HG03354 (cell line): Measurements from ENCODE around the gene PDXDC1.
"Not testable (repeated sequence)": the region's sequence is repeated elsewhere in the genome, so short reads cannot be mapped to it uniquely, and the experiment has no call there.

Source experiments
- ATAC-seq: cut with Tn5 transposase; IDR thresholded peaks from one replicate; pipeline ENCODE4 v1.9.1; 2021; ENCODE audit warnings: mild to moderate bottlenecking; ENCODE audit not compliant: unreplicated experiment, poor library complexity, severe bottlenecking

PDXDC1 gene

GRCh38 chr16:15005357-15006132 is 30.7 kb downstream of the PDXDC1 start:
- ATAC-seq = not testable (repeated sequence)

DNA sequence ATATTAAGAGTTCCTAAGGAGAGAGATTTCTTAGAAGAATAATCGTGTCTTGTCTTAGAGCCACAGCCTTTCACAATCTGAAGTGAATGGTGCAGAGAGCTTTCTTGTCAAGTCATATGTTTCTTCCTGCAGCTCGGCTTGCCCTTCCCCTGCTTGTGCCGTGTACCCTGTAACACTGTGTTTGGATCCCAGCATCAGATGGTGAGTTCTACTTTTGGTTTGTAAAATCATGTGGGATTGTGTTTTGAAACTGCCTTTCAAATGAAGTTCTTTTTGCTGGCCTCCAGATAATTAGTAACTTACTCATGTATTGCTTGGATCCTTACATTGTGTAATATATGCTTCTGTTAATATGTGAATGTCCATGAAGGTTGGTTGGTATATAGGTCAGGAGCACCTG is 33.8 kb downstream of the PDXDC1 start:
- ATAC-seq = not testable (repeated sequence)

DNA sequence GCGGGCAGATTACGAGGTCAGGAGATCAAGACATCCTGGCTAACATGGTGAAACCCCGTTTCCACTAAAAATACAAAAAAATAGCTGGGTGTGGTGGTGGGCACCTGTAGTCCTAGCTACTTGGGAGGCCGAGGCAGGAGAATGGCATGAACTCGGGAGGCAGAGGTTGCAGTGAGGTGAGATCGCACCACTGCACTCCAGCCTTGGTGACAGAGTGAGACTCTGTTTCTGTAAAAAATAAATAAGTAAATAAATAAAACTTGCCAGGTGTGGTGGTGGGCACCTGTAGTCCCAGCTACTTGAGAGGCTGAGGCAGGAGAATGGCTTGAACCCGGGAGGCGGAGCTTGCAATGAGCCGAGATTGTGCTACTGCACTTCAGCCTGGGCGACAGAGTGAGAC is 38.1 kb downstream of the PDXDC1 start:
- not testable (repeated sequence) for ATAC-seq

DNA sequence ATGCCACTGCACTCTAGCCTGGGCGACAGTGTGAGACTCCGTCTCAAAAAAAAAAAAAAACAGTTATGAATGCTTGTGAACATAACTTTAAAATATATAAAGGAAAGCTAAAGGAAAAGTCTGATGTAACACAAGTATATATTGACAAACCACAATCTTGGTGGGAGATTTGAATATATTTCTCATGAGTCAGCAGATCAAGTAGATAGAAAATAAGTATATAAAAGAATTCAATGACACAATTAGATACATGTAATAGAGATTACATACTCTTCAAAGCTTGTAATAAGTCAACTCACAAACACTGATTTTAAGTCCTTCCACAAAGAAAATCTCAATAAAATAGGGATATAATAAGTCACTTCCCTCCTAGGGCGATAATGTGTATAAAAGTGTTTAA is 40.8 kb downstream of the PDXDC1 start:
- ATAC-seq = not testable (repeated sequence)

DNA sequence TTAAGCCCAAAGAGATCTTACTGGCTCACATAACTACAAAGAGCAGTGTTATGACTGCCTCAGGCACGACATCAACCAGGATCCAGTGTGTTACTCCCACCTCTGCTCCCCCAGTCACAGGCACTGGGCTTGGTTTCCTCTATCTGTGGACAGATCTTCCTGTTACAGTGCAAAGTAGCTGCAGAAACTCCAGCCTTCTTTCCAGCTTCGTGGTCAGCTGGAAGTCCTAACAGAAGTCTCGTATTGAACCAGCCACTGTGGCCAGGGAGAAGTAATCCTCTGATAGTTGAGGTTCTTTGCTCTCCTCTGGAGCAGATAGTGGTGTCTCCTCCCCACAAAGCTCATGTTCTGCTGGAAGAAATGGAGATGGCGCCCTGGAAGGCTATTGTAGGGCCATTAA is 41.5 kb downstream of the PDXDC1 start:
- ATAC-seq = not testable (repeated sequence)

DNA sequence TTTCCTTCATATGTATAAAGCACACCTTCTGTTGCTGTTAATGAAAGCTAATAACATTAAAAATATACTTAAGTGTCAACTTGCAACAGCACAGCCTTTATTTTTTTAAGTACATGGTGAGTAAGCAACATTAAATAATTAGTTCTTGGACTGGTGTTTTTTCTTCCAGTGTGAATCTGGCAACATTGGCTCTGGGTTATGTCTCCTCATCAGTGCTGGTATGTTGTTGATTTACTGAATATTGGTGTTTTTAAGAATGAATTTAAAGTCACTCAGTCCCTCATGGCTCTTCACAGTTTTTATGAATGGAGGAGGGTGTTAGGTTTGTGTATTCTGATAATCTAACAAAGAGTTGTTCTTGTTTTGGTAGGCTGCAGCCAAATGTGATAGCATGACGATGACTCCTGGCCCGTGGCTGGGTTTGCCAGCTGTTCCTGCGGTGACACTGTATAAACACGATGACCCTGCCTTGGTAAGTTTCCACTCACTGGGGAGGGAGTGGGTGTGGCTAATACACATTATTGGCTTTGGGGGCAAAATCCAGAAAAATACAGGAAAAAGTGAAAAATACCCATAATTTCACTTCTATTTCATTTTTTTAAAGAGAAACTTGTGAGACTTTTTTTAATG is 42.2 kb downstream of the PDXDC1 start:
- not testable (repeated sequence) for ATAC-seq

GRCh38 chr16:15021429-15021828 is 46.6 kb downstream of the PDXDC1 start:
- ATAC-seq = not testable (repeated sequence)

- ATAC-seq = peak; percentile 88
These were observed 47.4 kb downstream of the PDXDC1 start for GRCh38 chr16:15022194-15022593.

DNA sequence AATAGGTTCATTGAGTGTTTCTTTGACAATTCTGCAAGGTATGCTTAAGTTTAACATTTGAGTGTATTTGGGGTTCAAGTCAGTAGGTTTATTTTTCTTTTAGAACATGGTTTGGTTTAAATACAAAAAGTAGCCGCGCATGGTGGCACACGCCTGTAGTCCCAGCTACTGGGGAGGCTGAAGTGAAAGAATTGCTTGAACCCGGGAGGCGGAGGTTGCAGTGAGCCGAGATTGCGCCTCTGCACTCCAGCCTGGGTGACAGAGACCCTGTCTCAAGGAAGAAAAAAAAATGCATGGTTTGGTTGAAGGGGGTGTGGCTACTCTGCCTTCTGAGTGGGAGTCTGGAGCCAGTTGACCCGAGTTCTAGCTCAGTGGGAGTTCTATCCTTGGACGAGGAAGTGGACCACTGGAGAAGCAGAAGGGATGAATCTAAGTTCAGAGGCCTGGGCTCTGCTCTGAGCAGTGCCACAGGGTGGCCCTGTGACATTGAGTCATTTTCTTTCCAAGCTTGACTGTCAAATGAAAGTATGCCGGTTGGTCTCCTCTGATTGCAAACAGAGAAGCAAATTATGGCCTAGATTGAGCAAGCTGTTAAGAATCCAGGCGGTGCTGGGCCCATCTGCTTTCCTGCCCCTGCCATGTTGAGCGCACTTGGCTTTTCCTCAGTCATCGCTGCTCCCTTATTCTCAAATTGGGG is 48.7 kb downstream of the PDXDC1 start:
- ATAC-seq = not testable (repeated sequence)

DNA sequence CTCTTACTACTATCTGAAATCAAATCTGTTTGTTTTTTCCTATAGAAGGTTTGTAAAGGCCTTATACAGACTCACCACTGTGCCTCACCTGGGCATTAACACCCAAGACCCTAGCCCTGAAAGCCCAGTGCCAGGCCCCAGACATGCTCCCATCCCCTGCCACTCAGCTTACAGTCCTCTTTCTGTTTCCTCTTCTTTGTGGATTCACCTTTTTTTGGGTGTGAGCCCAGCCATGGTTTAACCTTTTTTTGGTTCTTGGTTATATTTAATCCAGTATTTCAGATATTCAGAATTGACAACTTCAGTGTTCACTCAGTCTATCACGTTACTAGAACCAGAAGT is 50.0 kb downstream of the PDXDC1 start:
- ATAC-seq = not testable (repeated sequence)

- ATAC-seq = not testable (repeated sequence)
These were observed 50.6 kb downstream of the PDXDC1 start for GRCh38 chr16:15025234-15025951.

GRCh38 chr16:15027051-15027450 is 52.2 kb downstream of the PDXDC1 start:
- not testable (repeated sequence) for ATAC-seq

DNA sequence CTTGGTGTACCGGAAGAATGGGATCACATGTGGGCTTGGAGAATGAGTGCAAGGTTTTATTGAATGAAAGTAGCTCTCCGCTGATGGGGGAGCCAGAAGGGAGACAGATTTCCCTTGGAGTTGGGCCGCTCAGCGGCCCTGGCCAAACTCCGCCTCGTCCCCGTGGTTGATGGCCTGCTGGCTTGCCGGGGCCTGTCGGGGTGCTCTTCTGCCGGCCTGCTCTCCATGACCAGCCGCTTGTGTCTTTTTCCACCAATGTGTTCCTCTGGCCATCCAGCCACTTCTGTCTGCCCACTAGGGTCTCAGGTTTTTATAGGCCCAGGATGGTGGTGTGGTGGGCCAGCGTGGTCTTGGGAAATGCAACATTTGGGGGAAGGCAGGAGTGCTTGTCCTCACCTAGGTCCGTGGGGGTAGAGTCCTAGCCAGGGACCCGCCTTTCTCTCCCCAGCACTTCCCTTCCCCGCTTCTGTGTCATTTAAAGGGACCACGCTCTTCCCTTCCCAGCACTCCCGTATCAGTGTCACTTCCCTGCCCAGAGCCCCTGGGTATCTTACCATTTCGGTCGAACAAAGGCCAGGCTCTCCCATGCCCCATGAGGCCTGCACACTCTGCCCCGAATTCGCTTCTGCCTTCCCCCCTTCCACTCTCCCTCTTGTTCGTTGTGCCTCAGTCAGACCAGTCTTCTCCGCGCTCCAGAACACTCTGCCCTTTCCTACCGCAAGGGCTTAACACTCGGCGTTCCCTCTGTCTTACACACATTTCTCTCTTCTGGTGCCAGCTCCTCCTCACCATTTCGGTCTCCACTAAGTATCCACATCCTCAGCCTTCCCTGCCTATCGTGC is 52.9 kb downstream of the PDXDC1 start:
- ATAC-seq = not testable (repeated sequence)

DNA sequence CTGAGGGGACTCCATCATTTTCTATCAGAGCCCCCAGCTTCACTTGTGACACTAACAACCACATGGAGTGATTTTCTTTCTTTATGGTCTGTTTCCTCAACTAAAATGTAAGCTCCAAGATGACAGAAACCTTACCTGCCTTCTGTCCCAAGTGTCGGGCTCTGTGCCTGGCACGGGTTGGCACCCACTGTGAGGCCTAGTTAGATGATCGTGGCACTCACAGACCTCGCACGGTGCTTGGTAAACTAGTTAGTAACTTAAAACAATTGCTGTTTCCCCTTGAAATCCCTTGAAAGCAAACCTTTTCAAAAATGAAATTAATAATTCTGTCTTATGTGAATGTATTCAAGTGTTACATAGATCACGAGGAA is 53.5 kb downstream of the PDXDC1 start:
- ATAC-seq = not testable (repeated sequence)

DNA sequence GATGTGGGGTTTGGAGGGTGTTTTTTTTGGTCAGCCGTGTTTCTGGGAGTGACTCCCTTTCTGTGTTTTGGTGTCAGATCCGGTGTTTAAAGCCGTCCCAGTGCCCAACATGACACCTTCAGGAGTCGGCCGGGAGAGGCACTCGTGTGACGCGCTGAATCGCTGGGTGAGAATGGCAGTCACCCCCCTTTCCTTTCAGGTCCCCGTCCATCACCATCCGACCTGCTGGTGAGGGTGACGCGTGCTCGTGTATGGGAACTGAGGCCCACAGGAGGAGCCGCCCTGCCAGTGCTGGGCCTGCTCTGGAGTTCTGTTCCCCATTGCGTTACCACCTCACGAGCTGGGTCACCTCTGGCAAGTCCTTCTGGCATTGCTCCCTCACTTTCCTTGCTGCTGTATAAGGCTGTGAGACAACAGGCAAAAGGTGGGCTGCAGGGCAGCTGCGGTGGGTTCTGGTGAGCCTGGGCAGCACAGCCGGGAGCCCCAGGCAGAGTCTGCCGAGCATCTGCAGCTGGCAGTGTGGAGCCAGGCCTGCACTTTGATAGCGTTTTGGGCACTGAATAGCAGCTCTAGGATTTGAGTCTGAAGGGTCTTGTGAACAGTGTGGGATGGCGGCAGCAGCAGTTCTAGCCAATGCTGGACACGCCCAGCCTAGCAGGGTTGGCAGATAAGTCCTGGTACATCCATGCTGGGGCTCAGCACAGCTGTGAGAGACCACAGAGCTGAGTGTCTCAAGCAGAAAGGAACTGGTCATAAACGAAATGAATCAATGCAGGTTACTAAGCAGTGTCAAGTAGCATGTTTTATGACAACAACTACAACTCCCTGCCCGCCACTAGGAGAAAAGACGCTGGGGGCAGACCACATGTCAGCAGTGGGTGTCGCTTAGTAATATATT is 54.2 kb downstream of the PDXDC1 start:
- ATAC-seq = not testable (repeated sequence)

GRCh38 chr16:15029749-15030148 is 54.9 kb downstream of the PDXDC1 start:
- not testable (repeated sequence) for ATAC-seq

- no peak for ATAC-seq
These were observed 56.4 kb downstream of the PDXDC1 start for GRCh38 chr16:15031179-15031578.

DNA sequence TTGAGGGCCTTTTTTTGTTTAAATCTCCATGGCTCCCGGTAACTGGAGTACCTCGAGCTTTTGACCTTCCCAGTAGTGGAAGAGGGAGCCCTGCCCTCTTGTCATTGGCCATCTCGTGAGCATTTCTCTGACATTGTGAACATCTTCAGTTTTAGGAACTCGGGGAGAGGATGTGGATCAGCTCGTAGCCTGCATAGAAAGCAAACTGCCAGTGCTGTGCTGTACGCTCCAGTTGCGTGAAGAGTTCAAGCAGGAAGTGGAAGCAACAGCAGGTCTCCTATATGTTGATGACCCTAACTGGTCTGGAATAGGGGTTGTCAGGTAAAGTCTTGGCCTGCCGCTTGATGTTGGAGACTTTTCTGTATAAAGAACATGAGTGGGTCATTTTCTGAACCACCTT is 56.8 kb downstream of the PDXDC1 start:
- no peak for ATAC-seq
